GM18526 (cell line): Measurements from ENCODE around the gene ZNF526.

ENCODE experiments used
- POLR2A ChIP-seq: IDR thresholded peaks from 3 replicates; pipeline ENCODE4 v1.6.1; 2011; ENCODE audit not compliant: insufficient read length; ENCODE audit errors: extremely low read depth

The ZNF526 gene, protein sequence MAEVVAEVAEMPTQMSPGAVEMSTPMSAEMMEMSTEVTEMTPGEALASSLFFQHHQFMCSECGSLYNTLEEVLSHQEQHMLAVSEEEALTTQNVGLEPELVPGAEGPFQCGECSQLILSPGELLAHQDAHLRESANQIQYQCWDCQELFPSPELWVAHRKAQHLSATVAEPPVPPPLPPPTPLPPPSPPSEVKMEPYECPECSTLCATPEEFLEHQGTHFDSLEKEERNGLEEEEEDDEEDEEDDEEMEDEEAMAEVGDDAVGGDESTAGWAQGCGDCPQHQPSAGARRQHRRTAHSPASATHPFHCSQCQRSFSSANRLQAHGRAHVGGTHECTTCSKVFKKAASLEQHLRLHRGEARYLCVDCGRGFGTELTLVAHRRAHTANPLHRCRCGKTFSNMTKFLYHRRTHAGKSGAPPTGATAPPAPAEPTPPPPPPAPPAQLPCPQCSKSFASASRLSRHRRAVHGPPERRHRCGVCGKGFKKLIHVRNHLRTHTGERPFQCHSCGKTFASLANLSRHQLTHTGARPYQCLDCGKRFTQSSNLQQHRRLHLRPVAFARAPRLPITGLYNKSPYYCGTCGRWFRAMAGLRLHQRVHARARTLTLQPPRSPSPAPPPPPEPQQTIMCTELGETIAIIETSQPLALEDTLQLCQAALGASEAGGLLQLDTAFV

DNA sequence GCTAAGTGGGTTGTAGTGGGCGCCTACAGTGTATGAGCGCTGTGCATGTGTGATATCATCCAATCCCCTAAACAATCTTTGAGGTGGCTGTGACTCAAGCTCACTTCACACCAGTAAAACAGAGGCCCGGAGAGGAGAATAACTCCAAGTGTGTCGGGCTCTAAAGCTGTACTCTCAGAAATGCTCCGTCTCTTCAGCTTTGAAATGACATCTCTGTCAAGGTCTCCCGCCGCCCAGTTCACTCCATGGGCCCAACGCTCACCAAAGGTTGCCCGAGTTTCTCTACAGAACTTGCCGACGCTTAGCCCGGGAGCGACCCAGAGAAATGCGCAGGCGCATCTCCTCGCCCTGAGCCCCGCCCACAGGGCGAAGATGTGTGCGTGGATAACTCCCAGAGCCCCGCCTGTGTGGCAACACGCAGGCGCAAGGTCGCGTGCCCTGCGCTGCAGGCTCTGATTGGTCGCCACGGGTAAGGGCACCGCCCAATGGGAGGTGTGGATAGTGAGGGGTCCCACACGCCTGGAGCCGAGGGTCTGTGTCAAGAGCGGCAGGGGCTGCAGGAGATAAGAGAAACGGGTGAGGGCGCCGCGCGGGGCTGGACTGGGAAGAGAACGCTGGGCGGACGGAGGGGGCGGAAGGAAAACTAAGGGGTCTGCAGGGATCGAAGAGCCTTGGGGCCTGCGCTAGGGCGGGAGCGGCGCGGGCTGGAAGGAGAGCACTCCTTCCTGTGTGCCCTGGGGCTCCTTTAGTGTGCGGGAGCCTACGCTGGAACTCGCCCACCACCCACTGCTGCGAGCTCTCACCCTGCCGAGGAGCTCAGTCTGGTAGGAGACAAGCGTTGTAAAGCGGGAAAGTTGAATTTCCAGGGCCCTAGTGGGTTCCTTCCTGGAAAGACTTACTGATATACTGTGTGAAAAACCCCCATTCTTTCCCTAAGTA, at the start of gene ZNF526:
TSS of gene ZNF526 (plus strand) at position 501 of the 939 bp plus-strand sequence. CDS start 4,092 bp downstream, outside the sequence.
- TF ChIP-seq POLR2A: peak; percentile 83

DNA sequence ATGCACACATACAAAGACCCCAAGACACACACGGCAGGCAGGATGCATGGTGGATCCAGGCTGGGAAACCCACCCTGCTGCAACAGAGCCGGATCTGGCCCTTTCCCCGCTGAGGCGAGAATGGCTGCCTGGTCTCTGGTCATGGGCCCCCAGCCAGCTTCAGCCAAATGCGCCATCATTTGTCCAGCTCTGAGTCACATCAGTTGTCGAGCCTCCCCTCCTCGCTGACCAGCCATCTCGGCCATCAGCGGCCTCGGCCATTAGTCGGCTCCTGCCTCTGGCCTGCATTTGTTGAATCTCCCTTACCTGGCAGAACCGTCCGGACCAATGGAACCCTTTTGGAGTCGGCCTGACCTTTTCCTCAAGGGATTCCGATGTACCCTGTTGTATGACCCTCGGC, 49.4 kb upstream of the ZNF526 start:
- no peak for TF ChIP-seq POLR2A

DNA sequence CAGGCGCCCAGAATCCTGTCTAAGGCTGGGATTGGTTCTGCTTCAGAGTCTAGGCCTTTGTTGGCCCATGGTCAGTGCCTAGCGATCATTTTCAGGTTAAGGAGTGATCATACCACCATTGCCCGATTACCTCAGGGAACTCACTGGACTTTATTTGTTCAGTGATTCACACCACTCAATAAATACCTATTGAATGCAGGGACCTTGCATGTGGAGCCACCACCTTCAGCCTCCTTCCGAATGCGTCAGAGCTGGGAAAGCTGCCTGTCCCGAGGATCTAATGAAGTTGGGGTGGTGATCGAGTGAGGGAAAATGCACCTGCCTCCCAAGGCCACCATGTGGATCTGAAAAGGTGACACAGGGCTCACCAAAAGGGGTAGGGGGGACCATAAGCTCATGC, 47.9 kb upstream of the ZNF526 start:
- no peak for TF ChIP-seq POLR2A

DNA sequence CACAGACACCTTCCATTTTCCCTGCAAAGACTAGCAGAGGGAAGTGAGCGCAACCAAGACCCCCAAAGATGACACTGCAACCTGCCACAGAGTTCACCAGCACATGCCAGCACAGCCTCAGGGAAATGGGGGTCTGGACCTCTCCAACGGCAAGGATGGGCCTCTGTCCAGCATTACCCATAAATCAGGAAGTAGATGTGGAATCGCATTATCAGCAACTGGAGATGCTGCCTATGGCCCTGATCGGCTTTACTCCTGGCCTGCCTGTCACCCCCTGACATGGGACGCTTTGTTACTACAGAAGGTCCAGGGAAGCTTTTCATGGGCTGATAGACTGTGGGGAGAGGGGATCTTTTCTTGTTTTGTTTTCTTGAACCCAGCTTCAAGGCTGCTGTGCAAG, 46.4 kb upstream of the ZNF526 start:
- no peak for TF ChIP-seq POLR2A

DNA sequence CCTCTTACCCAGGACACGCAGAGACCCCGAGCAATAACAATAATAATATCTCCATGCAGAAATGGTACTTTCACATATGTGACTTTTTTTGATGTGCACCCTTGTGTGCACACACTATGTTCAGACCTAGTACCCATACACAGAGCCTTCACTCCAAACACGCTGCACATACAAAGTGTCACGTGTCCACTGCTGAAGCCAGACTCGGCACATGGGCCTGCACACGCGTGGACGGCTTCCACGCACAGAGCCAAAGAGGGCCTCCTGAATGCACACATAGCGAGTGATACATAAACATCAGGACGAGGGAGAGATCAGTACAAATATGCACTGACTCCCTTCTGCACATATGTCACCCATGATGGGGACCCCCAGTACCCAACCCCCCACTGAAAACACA, 45.9 kb upstream of the ZNF526 start:
- TF ChIP-seq POLR2A: no peak

DNA sequence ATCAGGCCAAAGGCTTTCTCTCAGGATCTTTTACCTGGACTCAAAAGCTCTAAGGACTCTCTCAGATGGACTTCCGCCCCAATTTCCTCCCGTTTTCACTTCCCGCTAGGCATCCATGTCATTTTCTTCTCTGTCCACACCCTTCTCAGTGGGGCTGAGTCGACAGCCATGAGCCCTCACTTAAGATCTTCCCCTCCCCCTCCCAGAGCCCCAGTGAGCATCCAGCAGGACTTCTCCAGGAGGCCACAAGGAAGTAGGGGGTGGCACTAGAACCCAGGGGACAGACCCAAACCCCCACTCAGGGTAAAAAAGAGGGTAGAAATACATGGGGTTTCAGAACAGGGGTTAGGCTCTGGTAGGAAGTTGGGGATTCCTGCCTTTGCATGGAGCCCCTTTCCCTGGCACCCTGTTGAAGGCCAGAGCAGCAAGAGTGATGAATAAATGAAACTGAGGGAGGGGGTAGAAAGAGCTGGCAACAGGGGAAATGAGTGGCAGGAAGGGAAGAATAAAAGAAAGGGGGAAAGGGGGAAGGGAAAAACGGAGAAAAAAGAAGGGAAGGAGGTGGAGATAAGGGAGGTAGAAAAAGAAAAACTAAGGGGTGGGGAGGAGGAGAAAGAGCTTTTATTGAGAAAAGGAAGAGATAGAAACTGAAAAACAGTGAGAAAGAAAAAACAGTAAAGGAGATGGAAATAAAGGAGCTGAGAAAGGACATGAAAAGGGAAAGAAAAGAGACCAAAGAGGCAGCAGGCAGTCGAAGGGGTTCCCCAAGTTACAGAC, 45.0 kb upstream of the ZNF526 start:
- no peak for TF ChIP-seq POLR2A

DNA sequence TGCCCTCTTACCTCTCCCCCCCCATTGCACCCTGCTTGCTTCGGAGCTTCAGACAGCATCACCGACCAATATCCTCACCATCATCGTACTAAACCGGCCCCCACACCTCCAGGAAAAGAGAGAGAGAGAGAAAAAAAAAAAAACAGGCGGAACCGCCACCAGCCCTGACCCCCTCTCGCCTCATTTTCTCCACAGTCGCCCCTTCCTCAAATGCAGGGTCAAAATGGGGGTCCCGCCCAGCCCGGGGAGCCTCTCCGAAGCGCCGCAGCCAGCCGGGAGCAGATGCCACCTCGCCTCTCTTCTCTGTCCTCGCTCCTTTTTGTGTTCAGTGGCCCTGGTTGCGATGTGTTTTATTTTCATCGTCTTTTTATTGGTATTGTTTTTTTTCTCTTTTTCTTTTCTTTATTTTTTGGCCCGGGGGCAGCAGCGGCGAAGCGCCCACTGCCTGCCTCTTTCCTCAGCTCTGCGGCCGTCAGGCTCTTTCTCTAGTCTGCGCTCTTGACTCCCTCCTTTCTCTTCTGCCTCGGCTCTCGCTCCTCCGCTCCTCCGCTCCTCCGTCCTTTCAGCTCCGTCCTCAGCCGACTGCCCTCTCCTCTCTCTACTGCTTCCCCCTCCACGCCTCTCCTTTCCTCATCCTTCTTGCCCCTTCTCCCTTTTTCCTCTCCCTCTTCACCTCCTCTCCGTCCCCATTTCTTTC, 44.0 kb upstream of the ZNF526 start:
- no peak for TF ChIP-seq POLR2A

DNA sequence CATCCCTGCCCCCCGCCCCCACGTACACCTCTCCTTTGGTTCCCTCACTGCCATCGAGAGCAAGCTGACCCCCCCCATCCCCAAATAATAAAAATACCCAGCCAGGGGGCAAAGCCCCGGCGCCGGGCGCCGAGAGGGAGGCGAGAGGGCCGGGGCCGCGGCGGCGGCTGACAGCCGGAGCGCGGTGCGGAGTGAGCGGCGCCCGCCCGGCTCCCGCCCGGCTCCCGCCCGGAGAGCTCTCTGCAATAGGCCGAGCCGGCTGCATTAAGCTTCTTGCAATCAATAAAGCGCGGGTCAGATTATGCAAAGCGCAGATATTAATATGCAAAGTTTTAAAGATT, 43.5 kb upstream of the ZNF526 start:
- no peak for TF ChIP-seq POLR2A

DNA sequence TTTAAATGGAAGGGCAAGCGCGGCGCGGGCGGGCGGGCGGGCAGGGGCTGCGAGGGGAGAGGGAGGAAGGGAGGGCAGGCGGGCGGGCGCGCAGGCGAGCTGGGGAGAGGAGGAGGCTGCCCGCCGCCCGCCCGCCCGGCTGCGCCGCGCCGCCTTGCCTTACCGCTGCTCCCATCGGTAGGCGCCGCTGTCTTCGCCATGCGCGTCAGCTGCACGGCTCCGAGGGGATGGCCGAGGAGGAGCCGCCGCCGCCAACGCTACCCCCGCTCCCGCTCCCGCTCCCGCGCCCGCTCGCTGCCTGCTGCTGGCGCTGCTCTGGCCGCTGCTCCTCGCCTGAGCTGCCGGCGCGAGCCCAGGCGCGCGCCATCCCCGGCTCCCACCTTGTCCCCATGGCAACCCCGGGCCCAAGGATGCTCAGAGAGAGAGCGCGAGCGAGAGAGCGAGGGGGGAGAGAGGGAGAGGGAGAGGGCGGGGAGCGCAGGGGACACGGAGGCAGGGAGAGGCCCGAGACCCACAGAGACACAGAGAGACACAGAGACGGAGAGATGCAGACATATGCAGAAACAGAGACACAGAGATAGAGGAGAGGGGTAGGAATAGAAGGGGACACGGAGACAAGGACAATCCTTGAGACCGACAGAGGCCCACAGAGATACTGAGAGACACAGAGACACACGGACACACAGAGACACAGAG, 43.0 kb upstream of the ZNF526 start:
- TF ChIP-seq POLR2A: no peak

DNA sequence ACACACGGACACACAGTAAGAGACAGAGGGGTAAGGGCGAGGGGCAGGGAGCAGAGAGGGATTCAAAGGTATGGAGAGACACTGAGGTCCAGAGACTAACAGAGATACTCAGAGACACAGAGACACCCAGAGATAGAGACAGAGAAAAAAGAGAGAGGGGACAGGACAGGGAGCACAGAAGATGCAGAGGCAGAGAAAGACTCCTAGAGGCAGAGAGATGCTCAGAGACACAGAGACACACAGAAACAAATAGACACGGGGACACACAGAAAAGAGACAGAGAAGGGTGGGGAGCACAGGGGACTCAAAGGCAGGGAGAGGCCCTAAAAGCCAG, 42.5 kb upstream of the ZNF526 start:
- no peak for TF ChIP-seq POLR2A

DNA sequence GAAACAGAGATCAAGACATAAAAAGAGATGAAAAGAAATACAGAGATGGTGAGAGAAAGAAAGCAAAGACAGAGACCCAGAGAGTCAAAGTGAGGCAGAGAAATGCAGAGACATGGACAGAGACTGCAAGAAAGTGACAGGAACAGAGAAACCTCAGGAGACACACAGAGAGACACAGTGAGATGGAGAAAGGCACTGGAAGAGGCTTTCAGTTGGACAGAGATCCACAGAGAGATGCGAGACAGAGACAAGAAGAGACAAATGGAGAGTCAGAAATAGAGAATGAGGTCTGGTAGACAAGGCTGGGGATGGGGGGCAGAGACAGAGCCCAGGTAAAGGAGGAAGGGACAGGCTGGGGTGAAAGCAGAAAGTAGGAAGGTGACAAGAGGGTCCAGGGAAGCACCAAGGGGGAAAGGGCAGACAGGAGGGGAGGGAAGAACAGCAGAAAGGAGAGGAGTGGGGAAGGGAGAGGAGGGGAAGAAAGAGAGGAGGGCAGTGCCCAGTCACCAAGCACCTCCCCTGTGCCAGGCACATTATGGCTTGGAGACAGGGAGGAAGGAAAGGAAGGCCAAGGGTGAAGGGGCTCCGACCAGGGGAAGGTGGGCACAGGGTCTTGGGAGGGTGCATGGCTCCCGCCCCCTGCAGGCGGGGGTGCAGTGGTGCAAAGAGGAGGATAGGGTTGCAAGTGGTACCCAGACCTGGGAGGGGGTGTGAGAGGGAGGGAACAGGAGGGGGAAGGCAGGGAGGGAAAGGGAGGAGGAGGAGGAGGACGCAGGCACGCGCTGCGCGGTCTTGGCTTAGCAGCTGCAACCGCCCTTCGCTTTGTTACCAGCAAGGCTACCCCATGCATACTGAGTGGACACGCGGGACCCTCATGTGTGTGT, 41.1 kb upstream of the ZNF526 start:
- TF ChIP-seq POLR2A: no peak

DNA sequence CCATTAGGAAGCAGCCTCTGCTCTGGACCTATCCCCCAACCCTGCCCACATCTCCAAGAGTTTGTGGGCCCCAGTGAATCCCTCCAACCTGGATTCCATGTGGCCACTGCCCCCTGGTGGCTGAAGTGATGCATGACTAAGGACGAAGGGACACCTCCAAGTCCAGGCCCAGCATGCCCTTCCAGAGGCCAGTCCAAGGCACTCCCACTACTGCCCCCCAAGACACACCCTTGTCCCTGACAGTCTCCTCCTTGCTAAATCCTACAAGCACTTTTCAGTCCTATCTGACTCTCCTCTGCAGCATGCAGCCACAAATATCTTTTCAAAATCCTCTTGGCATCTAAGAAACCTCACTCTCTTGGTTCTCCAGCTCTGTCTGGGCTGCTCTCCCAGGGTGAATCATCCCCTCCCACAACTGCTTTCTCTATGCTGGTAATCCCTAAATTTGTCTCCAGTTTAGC, 35.7 kb upstream of the ZNF526 start:
- no peak for TF ChIP-seq POLR2A

DNA sequence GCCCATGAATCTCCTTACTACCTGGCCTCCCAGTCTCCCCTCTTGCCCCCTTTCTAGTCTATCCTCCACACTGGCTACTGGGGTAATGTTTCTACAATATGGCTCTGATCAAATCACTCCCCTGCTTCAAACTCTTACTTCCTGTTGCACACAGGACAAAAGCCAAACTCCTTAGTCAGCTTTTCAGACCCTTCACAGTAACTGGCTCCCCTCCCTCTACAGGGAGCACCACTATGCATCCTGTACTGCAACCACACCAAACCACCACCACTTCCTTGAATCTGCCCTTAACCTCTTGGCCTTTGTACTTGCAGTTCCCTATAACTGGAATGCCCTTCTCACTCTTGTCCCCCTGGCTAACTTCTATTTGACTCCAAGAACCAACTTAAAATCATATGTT, 34.8 kb upstream of the ZNF526 start:
- no peak for TF ChIP-seq POLR2A
